Esophagus muscularis mucosa (tissue), 4 donors: ENCODE measurements around the gene KATNAL2. TPM values are rescaled to one million over a fixed set of nuclear protein-coding genes. Genes with fewer than 3 reads are reported as not detected.

ENCODE experiments used
- DNase-seq: peaks from one replicate; pipeline ENCODE4 v3.0.0-alpha.2; 2017; ENCODE audit errors: extremely low spot score
- H3K27ac ChIP-seq, 4 donors: fragments of 200-600 bp; sonication (generic); replicated peaks in 1 of 4; 1 replicate in 3 of 4; 2 replicates in 1 of 4; pipeline ENCODE4 v1.5.1; 2016 to 2019; ENCODE audit warnings: mild to moderate bottlenecking in 1 of 4
- H3K27me3 ChIP-seq, 4 donors: fragments of 200-600 bp; sonication (generic); one replicate each; pipeline versions ENCODE4 v1.5.1 to v1.6.0; 2016 to 2019
- H3K36me3 ChIP-seq, 4 donors: fragments of 200-600 bp; sonication (generic); one replicate each; pipeline ENCODE4 v1.5.1; 2016 to 2019
- H3K4me1 ChIP-seq, 4 donors: fragments of 200-600 bp; sonication (generic); one replicate each; pipeline ENCODE4 v1.5.1; 2016 to 2019
- H3K4me3 ChIP-seq, 4 donors: fragments of 200-600 bp; sonication (generic); 1 replicate in 2 of 4; 2 replicates in 2 of 4; pipeline ENCODE4 v1.5.1; 2016 to 2019; ENCODE audit warnings: mild to moderate bottlenecking in 4 of 4, moderate library complexity in 1 of 4
- H3K9me3 ChIP-seq, 4 donors: fragments of 200-600 bp; sonication (generic); 1 replicate in 3 of 4; 2 replicates in 1 of 4; pipeline ENCODE4 v1.5.1; 2016 to 2019
- EP300 ChIP-seq: sonication (generic); formaldehyde crosslinking; IDR thresholded peaks from one replicate; pipeline ENCODE4 v1.6.1; 2017; ENCODE audit warnings: antibody characterized with exemption
- POLR2A ChIP-seq: fragments of 450-650 bp; IDR thresholded peaks from one replicate; pipeline ENCODE4 v1.6.1; 2017; ENCODE audit warnings: antibody characterized with exemption, moderate library complexity, mild to moderate bottlenecking, low read depth
- POLR2AphosphoS5 ChIP-seq, 2 donors: sonication (generic); formaldehyde crosslinking; IDR thresholded peaks; one replicate each; pipeline ENCODE4 v1.6.1; 2017; ENCODE audit warnings: antibody characterized with exemption in 2 of 2
- WGBS: methylation state at CpG from one replicate; pipeline ENCODE4 v1.1.5; 2018; 5-methylcytosine and 5-hydroxymethylcytosine counted together
- intact Hi-C: fragments of 100-400 bp; cut with DNase I; formaldehyde crosslinking; loops from one replicate; pipeline ENCODE4 v1.15.1; 2023
- total RNA-seq, 4 donors: library from RNA; depleted of rRNA; stranded (reverse); fragments of >200 nt; gene quantifications; one replicate each; pipeline versions ENCODE4 v1.1.0 to v1.2.1, GENCODE V29; 2016
- TF ChIP-seq, protein P1 (sequence below), 3 experiments: fragments of 200-600 bp in 2 of 3; fragments of 450-650 bp in 1 of 3; sonication (generic) in 2 of 3; IDR thresholded peaks; one replicate each; pipeline ENCODE4 v1.5.1; 2017 to 2019; ENCODE audit warnings: antibody characterized with exemption in 3 of 3, mild to moderate bottlenecking in 2 of 3, moderate library complexity in 1 of 3

Gene KATNAL2, protein sequence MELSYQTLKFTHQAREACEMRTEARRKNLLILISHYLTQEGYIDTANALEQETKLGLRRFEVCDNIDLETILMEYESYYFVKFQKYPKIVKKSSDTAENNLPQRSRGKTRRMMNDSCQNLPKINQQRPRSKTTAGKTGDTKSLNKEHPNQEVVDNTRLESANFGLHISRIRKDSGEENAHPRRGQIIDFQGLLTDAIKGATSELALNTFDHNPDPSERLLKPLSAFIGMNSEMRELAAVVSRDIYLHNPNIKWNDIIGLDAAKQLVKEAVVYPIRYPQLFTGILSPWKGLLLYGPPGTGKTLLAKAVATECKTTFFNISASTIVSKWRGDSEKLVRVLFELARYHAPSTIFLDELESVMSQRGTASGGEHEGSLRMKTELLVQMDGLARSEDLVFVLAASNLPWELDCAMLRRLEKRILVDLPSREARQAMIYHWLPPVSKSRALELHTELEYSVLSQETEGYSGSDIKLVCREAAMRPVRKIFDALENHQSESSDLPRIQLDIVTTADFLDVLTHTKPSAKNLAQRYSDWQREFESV
- 1 to 10 TPM in 3 of 4 donors, under 1 TPM in 1; 0.50 to 5.0 (median 4.3) TPM for total RNA-seq

DNA sequence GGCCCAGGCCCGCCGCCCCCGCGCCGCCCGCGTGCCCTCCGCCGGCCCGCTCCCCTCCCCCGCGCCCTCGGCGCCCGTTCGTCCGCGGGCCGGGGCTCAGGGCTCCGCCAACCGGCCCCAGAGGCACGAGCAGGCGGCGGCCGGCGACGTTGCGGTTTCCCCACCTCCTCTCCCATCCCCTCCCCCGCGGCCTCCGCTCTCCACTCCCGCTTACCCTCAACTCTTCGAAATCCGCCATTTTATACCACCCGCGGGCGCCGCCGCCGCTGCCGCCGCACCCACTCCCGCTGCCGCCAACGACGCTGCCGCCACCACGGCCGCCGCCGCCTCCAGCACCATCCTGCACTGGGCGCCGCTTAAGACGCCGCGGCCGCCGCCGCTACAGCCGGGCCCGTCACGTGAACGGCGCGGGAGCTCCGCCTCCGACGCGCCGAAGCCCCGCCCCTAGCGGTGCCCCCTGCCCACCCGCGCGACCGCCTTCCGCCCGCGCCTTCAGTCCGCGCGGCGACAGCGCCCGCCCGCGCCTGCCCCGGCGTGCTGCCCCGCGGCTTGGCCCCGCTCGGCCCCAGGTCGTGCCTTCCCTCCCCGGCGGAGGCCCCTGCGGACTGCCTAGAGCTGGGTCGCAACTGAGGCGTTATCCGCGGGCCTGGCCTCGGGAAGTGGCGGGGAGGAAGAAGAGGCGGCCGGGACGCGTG, at the start of gene KATNAL2, which contains the start of gene PIAS2:
TSS of gene KATNAL2 (plus strand) at position 495 of the 695 bp plus-strand sequence. CDS start 29,271 bp downstream, outside the sequence.
TSS of gene PIAS2 (minus strand) at position 400 of the 695 bp plus-strand sequence. CDS start at position 238, 162 bp downstream.
- TF ChIP-seq EP300 = no peak
- TF ChIP-seq, protein P1, sequence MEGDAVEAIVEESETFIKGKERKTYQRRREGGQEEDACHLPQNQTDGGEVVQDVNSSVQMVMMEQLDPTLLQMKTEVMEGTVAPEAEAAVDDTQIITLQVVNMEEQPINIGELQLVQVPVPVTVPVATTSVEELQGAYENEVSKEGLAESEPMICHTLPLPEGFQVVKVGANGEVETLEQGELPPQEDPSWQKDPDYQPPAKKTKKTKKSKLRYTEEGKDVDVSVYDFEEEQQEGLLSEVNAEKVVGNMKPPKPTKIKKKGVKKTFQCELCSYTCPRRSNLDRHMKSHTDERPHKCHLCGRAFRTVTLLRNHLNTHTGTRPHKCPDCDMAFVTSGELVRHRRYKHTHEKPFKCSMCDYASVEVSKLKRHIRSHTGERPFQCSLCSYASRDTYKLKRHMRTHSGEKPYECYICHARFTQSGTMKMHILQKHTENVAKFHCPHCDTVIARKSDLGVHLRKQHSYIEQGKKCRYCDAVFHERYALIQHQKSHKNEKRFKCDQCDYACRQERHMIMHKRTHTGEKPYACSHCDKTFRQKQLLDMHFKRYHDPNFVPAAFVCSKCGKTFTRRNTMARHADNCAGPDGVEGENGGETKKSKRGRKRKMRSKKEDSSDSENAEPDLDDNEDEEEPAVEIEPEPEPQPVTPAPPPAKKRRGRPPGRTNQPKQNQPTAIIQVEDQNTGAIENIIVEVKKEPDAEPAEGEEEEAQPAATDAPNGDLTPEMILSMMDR (IDR thresholded peaks at IDR 0.05) = peak in 1 of 3 experiments; percentile 7
- peak; percentile 18 for TF ChIP-seq POLR2A
- TF ChIP-seq POLR2AphosphoS5 (IDR thresholded peaks at IDR 0.05) = peak; percentile 68 to 81
- peak within 1 kb of the TSS; percentile 79 to 91 (median 83) for H3K4me3 ChIP-seq
- peaks cover 27 to 46% (median 33%) of the 10 kb centered on the region in 4 donors for H3K4me1 ChIP-seq
- 3% methylated on average over 15 of the region's 107 CpGs for WGBS
- H3K27me3 ChIP-seq = no peaks in the 10 kb centered on the region
- no peaks in the 10 kb centered on the region for H3K9me3 ChIP-seq
- peak within 1 kb of the TSS; percentile 90 to 94 (median 92) for H3K27ac ChIP-seq
- H3K36me3 ChIP-seq = no peaks in the 10 kb centered on the region
- intact Hi-C loops = loop anchor here (10.0 kb wide), 1 partner anchor 228 kb away; no protein-coding TSS in a partner anchor
- DNase-seq = peak; percentile 92

DNA sequence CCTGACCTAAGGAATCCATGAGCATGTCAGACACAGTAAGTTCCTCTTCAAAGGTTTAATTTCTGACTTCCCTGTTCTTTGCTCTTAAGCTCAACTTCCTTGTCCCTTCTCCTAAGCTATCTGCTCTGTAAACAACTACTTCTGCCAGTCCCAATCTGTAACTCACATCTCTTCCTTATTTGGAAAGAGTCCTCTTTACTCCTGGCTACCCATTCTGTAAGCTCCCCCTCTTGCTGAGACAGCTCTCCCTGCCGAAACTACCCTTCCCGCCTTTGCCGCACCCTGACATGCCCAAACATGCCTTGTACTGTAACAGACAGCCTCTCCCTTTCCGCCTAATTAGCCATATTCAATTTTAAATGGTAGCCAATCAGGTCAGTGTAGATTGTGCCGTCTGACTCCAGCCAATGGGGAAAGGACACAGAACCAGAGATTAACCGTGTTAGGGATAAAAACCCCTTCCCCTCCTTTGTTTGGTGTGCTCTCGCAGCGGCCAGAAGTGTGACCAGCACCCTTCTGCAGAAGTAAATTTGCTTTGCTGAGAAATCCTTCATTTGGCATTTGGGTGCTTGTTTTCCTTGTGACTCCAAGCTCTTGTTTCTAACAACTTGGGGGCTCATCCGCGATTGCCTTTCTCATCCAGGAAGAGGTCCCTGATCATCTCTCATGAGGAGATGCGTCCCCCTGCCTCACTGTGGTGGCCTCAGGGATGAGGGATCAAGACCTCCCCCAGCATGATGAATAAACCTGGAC, 49.1 kb upstream of the KATNAL2 start:
- no peak for DNase-seq
- H3K27me3 ChIP-seq = no peaks in the 10 kb centered on the region
- H3K9me3 ChIP-seq = peaks cover 0 to 18% (median 12%) of the 10 kb centered on the region in 4 donors
- TF ChIP-seq POLR2AphosphoS5 (IDR thresholded peaks at IDR 0.05) = no peak
- TF ChIP-seq POLR2A = no peak
- TF ChIP-seq, protein P1 (IDR thresholded peaks at IDR 0.05) = no peak
- no peak for TF ChIP-seq EP300
- H3K4me3 ChIP-seq = no peak overlapping the region
- peaks cover 0 to 6% (median 2%) of the 10 kb centered on the region in 4 donors for H3K36me3 ChIP-seq
- no peaks in the 10 kb centered on the region for H3K4me1 ChIP-seq
- H3K27ac ChIP-seq = no peak overlapping the region
- intact Hi-C loops = no loop called here
- WGBS = 90% methylated on average over 11 of the region's 11 CpGs

DNA sequence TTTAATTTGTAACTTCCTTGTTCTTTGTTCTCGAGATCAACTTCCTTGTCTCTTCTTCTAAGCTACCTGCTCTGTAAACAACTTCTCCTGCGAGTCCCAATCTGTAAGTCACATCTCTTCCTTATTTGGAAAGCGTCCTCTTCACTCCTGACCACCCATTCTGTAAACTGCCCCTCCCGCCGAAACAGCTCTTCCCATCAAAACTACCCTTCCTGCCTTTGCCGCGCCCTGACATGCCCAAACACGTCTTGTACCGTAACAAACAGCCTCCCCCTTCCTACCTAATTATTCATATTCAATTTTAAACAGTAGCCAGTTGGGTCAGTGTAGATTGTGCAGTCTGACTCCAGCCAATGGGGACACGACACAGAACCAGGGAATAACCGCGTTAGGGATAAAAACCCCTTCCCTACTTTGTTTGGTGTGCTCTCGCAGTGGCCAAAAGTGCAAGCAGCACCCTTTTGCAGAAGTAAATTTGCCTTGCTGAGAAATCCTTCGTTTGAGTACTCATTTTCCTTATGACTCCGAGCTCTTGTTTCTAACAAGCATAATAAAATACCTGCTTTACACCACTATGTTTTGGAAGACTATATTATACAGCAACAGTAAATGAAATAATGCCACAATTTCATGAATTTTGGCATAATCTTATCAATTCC, 39.9 kb upstream of the KATNAL2 start:
- Histone ChIP-seq H3K27me3 (no peaks in the 10 kb centered on the region), H3K27ac (no peak overlapping the region), H3K36me3 (peaks cover 0 to 4% (median 0%) of the 10 kb centered on the region in 4 donors), H3K4me3 (no peak overlapping the region), H3K9me3 (peaks cover 0 to 6% (median 2%) of the 10 kb centered on the region in 4 donors), H3K4me1 (no peaks in the 10 kb centered on the region)
- WGBS = 97% methylated on average over 15 of the region's 15 CpGs
- no peak for DNase-seq
- intact Hi-C loops = no loop called here
- TF ChIP-seq POLR2A (no peak), EP300 (no peak), POLR2AphosphoS5 (IDR thresholded peaks at IDR 0.05) (no peak)
- TF ChIP-seq, protein P1 (IDR thresholded peaks at IDR 0.05) = no peak

DNA sequence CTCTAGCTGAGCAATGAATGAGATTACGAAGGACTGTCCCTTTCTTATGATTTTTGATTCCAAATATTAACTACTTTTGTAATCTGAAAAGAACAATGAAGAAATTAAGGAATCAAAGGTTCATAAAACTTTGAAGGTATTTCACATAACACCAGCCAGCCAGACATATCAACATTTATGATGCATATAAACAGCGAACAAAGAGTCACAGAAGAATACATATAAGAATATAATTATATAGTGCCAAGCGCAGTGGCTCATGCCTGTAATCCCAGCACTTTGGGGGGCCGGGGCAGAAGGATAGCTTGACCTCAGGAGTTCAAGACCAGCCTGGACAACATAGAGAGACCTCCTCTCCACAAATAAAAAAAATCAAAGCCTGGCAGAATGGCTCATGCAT, 34.2 kb upstream of the KATNAL2 start:
- H3K27ac ChIP-seq = no peak overlapping the region
- intact Hi-C loops = no loop called here
- no peak overlapping the region for H3K4me3 ChIP-seq
- no peaks in the 10 kb centered on the region for H3K27me3 ChIP-seq
- H3K9me3 ChIP-seq = peaks cover 0 to 5% (median 2%) of the 10 kb centered on the region in 4 donors
- H3K36me3 ChIP-seq = peaks cover 0 to under 1% (median 0%) of the 10 kb centered on the region in 4 donors
- no peaks in the 10 kb centered on the region for H3K4me1 ChIP-seq
- no peak for DNase-seq
- TF ChIP-seq, protein P1 (IDR thresholded peaks at IDR 0.05) = no peak
- TF ChIP-seq EP300 = no peak
- no peak for TF ChIP-seq POLR2AphosphoS5 (IDR thresholded peaks at IDR 0.05)
- TF ChIP-seq POLR2A = no peak
- WGBS = 89% methylated on average over 4 of the region's 4 CpGs
